ENCODE measurements around the gene AGPAT2. TPM values are rescaled to one million over a fixed set of nuclear protein-coding genes. Genes with fewer than 3 reads are reported as not detected.

Gene AGPAT2
- total RNA-seq, 1 experiment from 2014 or later, result 103 TPM

GRCh38 chr9:136626066-136626725 is 61.1 kb downstream of the AGPAT2 start:
- no TSS peak for BruUV-seq (replicated peaks)
- Histone ChIP-seq H3K36me3 (ENCODE audit: low read depth, low read length) (no peaks in the 10 kb centered on the region), H3K4me1 (ENCODE audit: insufficient read depth, low read length) (no peaks in the 10 kb centered on the region), H4K20me1 (ENCODE audit: low read length) (no peaks in the 10 kb centered on the region), H3K4me3 (ENCODE audit: low read length) (no peak overlapping the region), H3K9me2 (replicated peaks; ENCODE audit: low read length) (no peaks in the 10 kb centered on the region), H3F3A (ENCODE audit: low read length, unreplicated experiment) (no peaks in the 10 kb centered on the region), H3K4me2 (ENCODE audit: low read length) (no peak overlapping the region), H2AFZ (ENCODE audit: low read length) (no peak overlapping the region), H3K27ac (ENCODE audit: low read length) (no peak overlapping the region), H3K9me3 (ENCODE audit: low read length) (no peaks in the 10 kb centered on the region), H3K9ac (ENCODE audit: low read length) (no peak overlapping the region), H3K79me2 (ENCODE audit: low read length) (no peaks in the 10 kb centered on the region), H3K27me3 (ENCODE audit: low read length) (no peaks in the 10 kb centered on the region)
- ChIA-PET CTCF (no interaction called here), POLR2A (ENCODE audit: unreplicated experiment) (interaction anchor here (0.6 kb wide), 2 partner anchors 61 to 80 kb away, joined by 3 to 5 read pairs; partner anchors contain the start of genes AGPAT2 and NOTCH1)
- TF ChIP-seq, protein P1, sequence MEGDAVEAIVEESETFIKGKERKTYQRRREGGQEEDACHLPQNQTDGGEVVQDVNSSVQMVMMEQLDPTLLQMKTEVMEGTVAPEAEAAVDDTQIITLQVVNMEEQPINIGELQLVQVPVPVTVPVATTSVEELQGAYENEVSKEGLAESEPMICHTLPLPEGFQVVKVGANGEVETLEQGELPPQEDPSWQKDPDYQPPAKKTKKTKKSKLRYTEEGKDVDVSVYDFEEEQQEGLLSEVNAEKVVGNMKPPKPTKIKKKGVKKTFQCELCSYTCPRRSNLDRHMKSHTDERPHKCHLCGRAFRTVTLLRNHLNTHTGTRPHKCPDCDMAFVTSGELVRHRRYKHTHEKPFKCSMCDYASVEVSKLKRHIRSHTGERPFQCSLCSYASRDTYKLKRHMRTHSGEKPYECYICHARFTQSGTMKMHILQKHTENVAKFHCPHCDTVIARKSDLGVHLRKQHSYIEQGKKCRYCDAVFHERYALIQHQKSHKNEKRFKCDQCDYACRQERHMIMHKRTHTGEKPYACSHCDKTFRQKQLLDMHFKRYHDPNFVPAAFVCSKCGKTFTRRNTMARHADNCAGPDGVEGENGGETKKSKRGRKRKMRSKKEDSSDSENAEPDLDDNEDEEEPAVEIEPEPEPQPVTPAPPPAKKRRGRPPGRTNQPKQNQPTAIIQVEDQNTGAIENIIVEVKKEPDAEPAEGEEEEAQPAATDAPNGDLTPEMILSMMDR (conservative IDR thresholded peaks at IDR 0.05; ENCODE audit: low read depth, low read length), result no peak
- TF ChIP-seq EZH2 (IDR thresholded peaks at IDR 0.05; ENCODE audit: low read length, unreplicated experiment), result no peak
- no peak for TF ChIP-seq EZH2phosphoT487 (IDR thresholded peaks at IDR 0.05; ENCODE audit: borderline replicate concordance, low read length)
- intact Hi-C loops (cut with micrococcal nuclease), result no loop called here
- DNase-seq (no peak), ATAC-seq (no peak)

GRCh38 chr9:136625101-136626065 is 61.9 kb downstream of the AGPAT2 start:
- H3K4me1 ChIP-seq (ENCODE audit: insufficient read depth, low read length), result no peaks in the 10 kb centered on the region
- TF ChIP-seq, protein P1 (conservative IDR thresholded peaks at IDR 0.05; ENCODE audit: low read depth, low read length), result peak; percentile 43; the same call in 1 of the 2 replicates
- TF ChIP-seq EZH2 (IDR thresholded peaks at IDR 0.05; ENCODE audit: low read length, unreplicated experiment) (no peak), EZH2phosphoT487 (IDR thresholded peaks at IDR 0.05; ENCODE audit: borderline replicate concordance, low read length) (no peak)
- H2AFZ ChIP-seq (ENCODE audit: low read length), result 0 out of 2 replicates have a peak overlapping the region, but pooled peaks have one; percentile 22
- DNase-seq, result peak; percentile 21
- BruUV-seq (replicated peaks), result no TSS peak
- CTCF ChIA-PET, result no interaction called here
- intact Hi-C loops (cut with micrococcal nuclease), result no loop called here
- POLR2A ChIA-PET (ENCODE audit: unreplicated experiment), result interaction anchor here (0.6 to 0.7 kb wide), 4 partner anchors 62 to 150 kb away, joined by 3 to 5 read pairs (median 4); partner anchors contain the start of genes AGPAT2 and NOTCH1
- no peaks in the 10 kb centered on the region for H3K9me3 ChIP-seq (ENCODE audit: low read length)
- H3K27ac ChIP-seq (ENCODE audit: low read length), result no peak overlapping the region
- H3F3A ChIP-seq (ENCODE audit: low read length, unreplicated experiment), result no peaks in the 10 kb centered on the region
- no peaks in the 10 kb centered on the region for H3K79me2 ChIP-seq (ENCODE audit: low read length)
- no peaks in the 10 kb centered on the region for H3K36me3 ChIP-seq (ENCODE audit: low read depth, low read length)
- no peaks in the 10 kb centered on the region for H3K9me2 ChIP-seq (replicated peaks; ENCODE audit: low read length)
- ATAC-seq, result peak; percentile 68
- H3K27me3 ChIP-seq (ENCODE audit: low read length), result no peaks in the 10 kb centered on the region
- H3K4me3 ChIP-seq (ENCODE audit: low read length), result no peak overlapping the region
- H4K20me1 ChIP-seq (ENCODE audit: low read length), result no peaks in the 10 kb centered on the region
- H3K9ac ChIP-seq (ENCODE audit: low read length), result no peak overlapping the region
- 0 out of 2 replicates have a peak overlapping the region, but pooled peaks have one; percentile 31 for H3K4me2 ChIP-seq (ENCODE audit: low read length)
